PFSK-1 (cell line): ENCODE measurements around the gene FPR1.

Source experiments
- FOXP2 ChIP-seq: optimal IDR thresholded peaks from 2 replicates; pipeline ENCODE3; 2011; ENCODE audit warnings: borderline replicate concordance, control low read depth, inconsistent platforms; ENCODE audit not compliant: insufficient read depth; ENCODE audit errors: extremely low read length, extremely low read depth
- POLR2AphosphoS5 ChIP-seq: IDR thresholded peaks from 2 replicates; pipeline ENCODE4 v1.6.1; 2012; ENCODE audit warnings: low read depth, mild to moderate bottlenecking, control low read depth, low read length, moderate library complexity
- REST ChIP-seq, 2 experiments: IDR thresholded peaks; 2 replicates each; pipeline versions ENCODE4 v1.6.1 to v1.8.0; 2011 to 2012; ENCODE audit warnings: low read depth in 2 of 2, low read length in 2 of 2, control low read depth in 1 of 2, inconsistent platforms in 1 of 2, mild to moderate bottlenecking in 1 of 2, moderate library complexity in 1 of 2; ENCODE audit not compliant: insufficient read depth in 1 of 2
- SIN3A ChIP-seq: IDR thresholded peaks from 2 replicates; pipeline ENCODE4 v1.6.1; 2012; ENCODE audit warnings: mild to moderate bottlenecking, low read length, moderate library complexity, borderline replicate concordance; ENCODE audit not compliant: insufficient read depth
- TAF1 ChIP-seq: IDR thresholded peaks from 2 replicates; pipeline ENCODE4 v1.6.1; 2012; ENCODE audit warnings: low read length, control low read depth, borderline replicate concordance; ENCODE audit not compliant: insufficient read depth

GRCh38 chr19:51737389-51737788 lies 14.3 kb downstream of the FPR1 start:
- no peak for TF ChIP-seq REST (IDR thresholded peaks at IDR 0.05; ENCODE audit: insufficient read depth in 1 of 2, low read depth in 2 of 2, low read length in 2 of 2)
- TF ChIP-seq POLR2AphosphoS5, result no peak
- no peak for TF ChIP-seq SIN3A
- TF ChIP-seq TAF1, result no peak
- no peak for TF ChIP-seq FOXP2
